H9 (cell line): ENCODE data around the gene PTER. TPM values are rescaled to one million over a fixed set of nuclear protein-coding genes. Genes with fewer than 3 reads are reported as not detected.

Source experiments
- DNase-seq: peaks from one replicate; pipeline ENCODE4 v3.0.0-alpha.2; 2017
- H2AFZ ChIP-seq: one replicate; pipeline ENCODE4 v1.6.1; 2013; ENCODE audit warnings: mild to moderate bottlenecking, low read length, control low read depth, moderate library complexity
- H2AK5ac ChIP-seq: 2 replicates; pipeline ENCODE4 v1.6.1; 2013; ENCODE audit warnings: low read length, control low read depth, mixed read lengths; ENCODE audit not compliant: insufficient read length
- H2BK120ac ChIP-seq: one replicate; pipeline ENCODE4 v1.6.1; 2013; ENCODE audit warnings: low read depth, mild to moderate bottlenecking, low read length, control low read depth, inconsistent platforms; ENCODE audit not compliant: poor library complexity, severe bottlenecking
- H2BK12ac ChIP-seq: 2 replicates; pipeline ENCODE4 v1.6.1; 2013; ENCODE audit warnings: low read length, control low read depth, mixed read lengths, low read depth; ENCODE audit not compliant: insufficient read length
- H2BK15ac ChIP-seq: 2 replicates; pipeline ENCODE4 v1.6.1; 2013; ENCODE audit warnings: low read depth, low read length, control low read depth
- H2BK20ac ChIP-seq: one replicate; pipeline ENCODE4 v1.6.1; 2013; ENCODE audit warnings: low read depth, mild to moderate bottlenecking, low read length, control low read depth, inconsistent platforms; ENCODE audit not compliant: poor library complexity, severe bottlenecking
- H2BK5ac ChIP-seq: 2 replicates; pipeline ENCODE4 v1.6.1; 2013; ENCODE audit warnings: low read length, control low read depth, mixed read lengths; ENCODE audit not compliant: insufficient read length
- H3K14ac ChIP-seq: 2 replicates; pipeline ENCODE4 v1.6.1; 2013; ENCODE audit warnings: low read length, control low read depth; ENCODE audit not compliant: insufficient read depth
- H3K18ac ChIP-seq: 2 replicates; pipeline ENCODE4 v1.6.1; 2013; ENCODE audit warnings: low read depth, mild to moderate bottlenecking, mixed read lengths, low read length, control low read depth; ENCODE audit not compliant: insufficient read length
- H3K23ac ChIP-seq: 2 replicates; pipeline ENCODE4 v1.6.1; 2013; ENCODE audit warnings: low read length, control low read depth, mixed read lengths, low read depth; ENCODE audit not compliant: insufficient read length
- H3K23me2 ChIP-seq: 2 replicates; pipeline ENCODE4 v1.6.1; 2013; ENCODE audit warnings: low read depth, mild to moderate bottlenecking, mixed read lengths, low read length, control low read depth; ENCODE audit not compliant: insufficient read length, poor library complexity, severe bottlenecking
- H3K27ac ChIP-seq: 2 replicates; pipeline ENCODE4 v1.5.1; 2013; ENCODE audit warnings: low read length, control low read depth, mixed read lengths, low read depth; ENCODE audit not compliant: insufficient read length
- H3K27me3 ChIP-seq: 2 replicates; pipeline ENCODE4 v1.6.1; 2013; ENCODE audit warnings: low read length, control low read depth, inconsistent platforms; ENCODE audit not compliant: insufficient read depth
- H3K4ac ChIP-seq: 2 replicates; pipeline ENCODE4 v1.6.1; 2013; ENCODE audit warnings: low read depth, mild to moderate bottlenecking, control low read depth, inconsistent platforms, low read length, moderate library complexity
- H3K4me1 ChIP-seq: 2 replicates; pipeline ENCODE4 v1.6.1; 2013; ENCODE audit warnings: low read length, control low read depth, inconsistent platforms; ENCODE audit not compliant: insufficient read depth
- H3K4me2 ChIP-seq: 2 replicates; pipeline ENCODE4 v1.6.1; 2013; ENCODE audit warnings: low read length, control low read depth, mixed read lengths; ENCODE audit not compliant: insufficient read length, insufficient read depth
- H3K56ac ChIP-seq: 2 replicates; pipeline ENCODE4 v1.6.1; 2013; ENCODE audit warnings: low read depth, mild to moderate bottlenecking, mixed read lengths, low read length, control low read depth; ENCODE audit not compliant: insufficient read length
- H3K79me1 ChIP-seq: 2 replicates; pipeline ENCODE4 v1.6.1; 2013; ENCODE audit warnings: low read depth, mild to moderate bottlenecking, moderate library complexity, low read length, control low read depth, inconsistent platforms; ENCODE audit not compliant: insufficient read depth, poor library complexity, severe bottlenecking
- H3K79me2 ChIP-seq: 2 replicates; pipeline ENCODE4 v1.6.1; 2013; ENCODE audit warnings: low read length, control low read depth, inconsistent platforms; ENCODE audit not compliant: insufficient read depth
- H3K9ac ChIP-seq: 2 replicates; pipeline ENCODE4 v1.6.1; 2013; ENCODE audit warnings: low read length, control low read depth, mixed read lengths; ENCODE audit not compliant: insufficient read length; ENCODE audit errors: extremely low read depth
- H3K9me3 ChIP-seq: one replicate; pipeline ENCODE4 v1.6.1; 2013; ENCODE audit warnings: low read depth, low read length, inconsistent platforms; ENCODE audit not compliant: control insufficient read depth
- H3T11ph ChIP-seq: one replicate; pipeline ENCODE4 v1.6.1; 2013; ENCODE audit warnings: mild to moderate bottlenecking, low read length, control low read depth, inconsistent platforms
- H4K20me1 ChIP-seq: one replicate; pipeline ENCODE4 v1.6.1; 2013; ENCODE audit not compliant: control insufficient read depth, insufficient read length, insufficient read depth
- H4K5ac ChIP-seq: 2 replicates; pipeline ENCODE4 v1.6.1; 2013; ENCODE audit warnings: low read depth, mild to moderate bottlenecking, mixed read lengths, low read length, control low read depth; ENCODE audit not compliant: insufficient read length
- H4K8ac ChIP-seq: replicated peaks from 2 replicates; pipeline ENCODE4 v1.6.1; 2013; ENCODE audit warnings: low read length, control low read depth, mixed read lengths, low read depth; ENCODE audit not compliant: insufficient read length
- H4K91ac ChIP-seq: 2 replicates; pipeline ENCODE4 v1.6.1; 2013; ENCODE audit warnings: low read depth, mild to moderate bottlenecking, moderate library complexity, mixed read lengths, low read length, control low read depth; ENCODE audit not compliant: insufficient read length
- H3K27ac Mint-ChIP-seq, 3 experiments: 2 replicates in 2 of 3; 3 replicates in 1 of 3; pipeline ENCODE4 v1.8.0; 2020 to 2021; ENCODE audit warnings: mixed read lengths in 3 of 3, mild to moderate bottlenecking in 1 of 3, moderate library complexity in 1 of 3
- H3K27me3 Mint-ChIP-seq: 2 replicates; pipeline ENCODE4 v1.8.0; 2021; ENCODE audit warnings: low read depth, mild to moderate bottlenecking, moderate library complexity, mixed read lengths
- H3K36me3 Mint-ChIP-seq, 3 experiments: 2 replicates in 2 of 3; 3 replicates in 1 of 3; pipeline ENCODE4 v1.8.0; 2020 to 2021; ENCODE audit warnings: low read depth in 3 of 3, mixed read lengths in 3 of 3; ENCODE audit not compliant: insufficient read depth in 1 of 3
- H3K4me1 Mint-ChIP-seq, 2 experiments: 2 replicates each; pipeline ENCODE4 v1.8.0; 2020; ENCODE audit warnings: mixed read lengths in 2 of 2
- H3K4me3 Mint-ChIP-seq, 2 experiments: 2 replicates in 1 of 2; 3 replicates in 1 of 2; pipeline ENCODE4 v1.8.0; 2020 to 2021; ENCODE audit warnings: mild to moderate bottlenecking in 2 of 2, mixed read lengths in 2 of 2, moderate library complexity in 1 of 2
- H3K9me3 Mint-ChIP-seq, 2 experiments: 2 replicates in 1 of 2; 3 replicates in 1 of 2; pipeline ENCODE4 v1.8.0; 2020; ENCODE audit warnings: mild to moderate bottlenecking in 2 of 2, mixed read lengths in 2 of 2, moderate library complexity in 1 of 2
- CTCF ChIP-seq: fragments of 200-600 bp; sonication (generic); conservative IDR thresholded peaks from 3 replicates; pipeline ENCODE4 v1.8.0; 2021; ENCODE audit warnings: antibody characterized with exemption, mild to moderate bottlenecking
- WGBS: extraction: QIAGEN DNeasy Blood & Tissue Kit; methylation state at CpG from one replicate; pipeline ENCODE4 v1.1.7; 2013; ENCODE audit warnings: missing lambda C conversion rate, low lambda C conversion rate, mixed read lengths; ENCODE audit not compliant: insufficient read length; ENCODE audit errors: extremely low coverage; 5-methylcytosine and 5-hydroxymethylcytosine counted together
- total RNA-seq: library from RNA; stranded (reverse); gene quantifications from 2 replicates; pipeline ENCODE4 v1.2.1, GENCODE V29; 2021

PTER gene
- total RNA-seq, 1 experiment from 2014 or later: 10.1 TPM

- H3K4me3 Mint-ChIP-seq: no peak overlapping the region
- Histone ChIP-seq H4K5ac (no peak overlapping the region), H2BK15ac (no peak overlapping the region), H3K18ac (no peak overlapping the region), H3K4ac (no peak overlapping the region), H3K4me1 (no peaks in the 10 kb centered on the region), H3K79me2 (no peaks in the 10 kb centered on the region), H2BK12ac (no peak overlapping the region), H3K56ac (no peak overlapping the region), H2AK5ac (no peak overlapping the region), H2BK20ac (no peak overlapping the region), H2BK5ac (no peak overlapping the region), H4K20me1 (no peaks in the 10 kb centered on the region), H3T11ph (no peak overlapping the region), H3K27ac (no peak overlapping the region), H3K4me2 (no peak overlapping the region), H3K9ac (no peak overlapping the region), H4K8ac (no peak overlapping the region), H4K91ac (no peak overlapping the region), H3K27me3 (no peaks in the 10 kb centered on the region), H3K23ac (no peak overlapping the region), H3K23me2 (no peaks in the 10 kb centered on the region), H3K14ac (no peak overlapping the region), H2BK120ac (no peak overlapping the region), H2AFZ (no peak overlapping the region), H3K79me1 (no peaks in the 10 kb centered on the region), H3K9me3 (no peaks in the 10 kb centered on the region)
- no peaks in the 10 kb centered on the region for H3K4me1 Mint-ChIP-seq
- H3K36me3 Mint-ChIP-seq: peaks cover 0 to 3% (median 0%) of the 10 kb centered on the region in 3 experiments; a peak in 1 of 7 replicates
- no CpG with 5 or more reads among the region's 11 CpGs for WGBS
- H3K9me3 Mint-ChIP-seq: no peaks in the 10 kb centered on the region
- no peaks in the 10 kb centered on the region for H3K27me3 Mint-ChIP-seq
- DNase-seq: no peak
- no peak for TF ChIP-seq CTCF
- H3K27ac Mint-ChIP-seq: no peak overlapping the region
Observed at GRCh38 chr10:16483241-16483917, 46.6 kb downstream of the PTER start.
